CD4-positive, alpha-beta T cell treated with Interleukin-1 beta for 1 hour (primary cell): ENCODE data around the gene TNFRSF1A.

Experiments used
- DNase-seq, 2 donors: peaks; one replicate each; pipeline ENCODE4 v3.0.0-alpha.2; 2020 to 2022

The TNFRSF1A gene

DNA sequence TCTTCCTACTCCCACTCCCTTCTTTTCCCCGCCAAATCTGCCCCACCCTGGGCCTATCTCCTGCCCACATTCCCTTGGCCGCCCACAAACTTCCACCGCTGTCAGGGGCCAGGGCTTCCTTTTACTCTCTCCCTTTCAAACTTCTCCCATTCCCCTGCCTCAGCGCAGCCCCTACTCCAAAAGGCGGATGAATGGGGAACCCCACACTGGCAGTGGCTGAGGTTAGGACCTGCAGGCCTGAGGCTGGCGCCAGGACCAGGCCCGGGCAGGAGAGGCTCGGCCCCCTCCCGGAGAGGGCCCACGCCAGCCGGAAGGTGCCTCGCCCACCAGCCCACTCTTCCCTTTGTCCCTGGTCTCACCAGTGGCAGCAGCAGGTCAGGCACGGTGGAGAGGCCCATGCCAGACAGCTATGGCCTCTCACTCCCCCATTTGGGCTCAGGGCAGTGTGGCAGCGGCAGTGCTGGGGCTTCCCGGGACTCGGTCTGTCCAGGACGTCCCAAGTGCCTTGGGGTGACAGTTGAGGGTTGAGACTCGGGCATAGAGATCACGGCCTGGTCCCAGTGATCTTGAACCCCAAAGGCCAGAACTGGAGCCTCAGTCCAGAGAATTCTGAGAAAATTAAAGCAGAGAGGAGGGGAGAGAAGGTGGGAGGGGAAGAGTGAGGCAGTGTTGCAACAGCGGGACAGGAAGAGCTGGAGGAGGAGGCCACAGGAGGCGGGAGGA, at the start of gene TNFRSF1A:
TSS of gene TNFRSF1A (minus strand) at position 660 of the 723 bp plus-strand sequence. CDS start at position 398, 262 bp downstream.
- peak in 1 of 2 donors; percentile 56 for DNase-seq

DNA sequence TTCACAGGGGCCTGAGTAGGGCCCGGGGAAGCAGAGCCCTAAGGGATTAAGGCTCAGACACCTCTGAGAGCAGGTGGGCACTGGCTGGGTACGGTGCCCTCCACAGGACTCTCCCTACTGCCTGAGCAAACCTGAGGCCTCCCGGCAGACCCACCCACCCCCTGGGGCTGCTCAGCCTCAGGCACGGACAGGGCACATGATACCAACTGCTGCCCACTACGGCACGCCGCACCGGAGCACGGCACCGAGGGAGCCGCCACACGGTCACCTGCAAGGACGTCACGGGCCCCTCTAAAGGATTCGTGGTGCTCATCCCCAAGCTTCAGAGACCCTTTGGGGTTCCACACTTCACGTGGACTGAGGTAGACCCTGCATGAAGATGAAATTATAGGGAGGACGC, 49.1 kb upstream of the TNFRSF1A start:
- no peak for DNase-seq

DNA sequence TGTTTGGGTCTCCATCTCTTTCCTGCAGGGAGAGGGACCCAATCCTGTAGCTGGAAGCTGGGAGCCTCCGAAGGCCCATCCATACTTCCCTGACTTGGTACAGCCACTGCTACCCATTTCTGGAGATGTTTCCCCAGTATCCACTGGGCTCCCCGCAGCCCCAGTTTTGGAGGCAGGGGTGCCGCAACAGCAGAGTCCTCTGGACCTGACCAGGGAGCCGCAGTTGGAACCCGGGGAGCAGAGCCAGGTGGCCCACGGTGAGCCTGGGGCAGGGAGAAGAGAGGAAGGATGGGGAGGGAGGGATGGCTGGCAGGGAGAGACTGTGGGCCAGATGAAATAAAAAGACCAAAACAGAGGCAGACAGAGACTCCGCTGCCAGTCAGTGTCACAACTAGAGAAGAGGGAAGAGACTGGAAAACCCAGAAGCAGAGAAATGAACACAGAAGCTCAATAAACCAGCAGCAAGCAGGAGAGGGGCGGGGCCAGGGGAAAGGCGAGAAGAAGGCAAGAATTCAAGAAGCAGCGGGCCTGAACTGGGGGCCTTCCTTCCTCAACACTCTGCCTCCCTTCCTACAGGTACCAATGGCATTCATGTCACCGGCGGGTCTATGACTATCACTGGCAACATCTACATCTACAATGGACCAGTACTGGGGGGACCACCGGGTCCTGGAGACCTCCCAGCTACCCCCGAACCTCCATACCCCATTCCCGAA, 48.4 kb upstream of the TNFRSF1A start:
- DNase-seq = no peak

DNA sequence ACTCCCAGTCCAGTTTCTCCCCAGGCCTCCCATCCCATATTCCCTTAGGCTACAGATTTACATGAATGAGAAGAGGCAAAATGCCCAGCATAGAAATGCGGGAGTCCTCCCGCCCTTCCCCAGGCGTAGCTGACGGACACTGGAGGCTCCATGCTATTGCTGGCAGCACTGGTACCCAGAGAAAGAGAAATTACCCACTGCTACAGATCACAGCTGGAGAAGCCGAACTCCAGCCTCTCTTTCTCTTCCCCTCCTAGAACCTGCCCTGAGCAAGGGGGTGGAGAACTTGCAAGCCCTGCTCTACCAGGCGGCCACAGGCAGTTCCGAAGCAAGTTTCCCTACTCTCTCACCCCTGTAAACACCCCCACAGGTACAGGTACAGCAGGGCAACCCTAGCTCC, 45.7 kb upstream of the TNFRSF1A start:
- DNase-seq = no peak

DNA sequence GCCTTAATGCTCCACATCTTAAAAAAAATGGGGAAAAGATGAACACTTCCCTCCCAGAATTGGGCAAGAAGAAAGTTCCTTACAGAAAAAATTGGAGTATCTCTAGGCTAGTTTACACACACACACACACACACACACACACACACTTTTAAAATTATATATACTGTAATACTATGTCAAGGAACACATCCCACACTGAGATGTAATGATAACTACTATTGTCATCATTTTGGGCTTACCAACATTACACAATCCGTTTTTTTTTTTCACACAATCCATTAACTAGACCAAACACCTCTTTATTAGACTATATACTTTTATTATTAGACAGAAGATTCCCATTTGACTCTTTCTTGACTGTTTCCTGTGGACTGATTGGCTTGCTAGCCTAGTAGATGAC, 44.6 kb upstream of the TNFRSF1A start:
- DNase-seq = no peak

DNA sequence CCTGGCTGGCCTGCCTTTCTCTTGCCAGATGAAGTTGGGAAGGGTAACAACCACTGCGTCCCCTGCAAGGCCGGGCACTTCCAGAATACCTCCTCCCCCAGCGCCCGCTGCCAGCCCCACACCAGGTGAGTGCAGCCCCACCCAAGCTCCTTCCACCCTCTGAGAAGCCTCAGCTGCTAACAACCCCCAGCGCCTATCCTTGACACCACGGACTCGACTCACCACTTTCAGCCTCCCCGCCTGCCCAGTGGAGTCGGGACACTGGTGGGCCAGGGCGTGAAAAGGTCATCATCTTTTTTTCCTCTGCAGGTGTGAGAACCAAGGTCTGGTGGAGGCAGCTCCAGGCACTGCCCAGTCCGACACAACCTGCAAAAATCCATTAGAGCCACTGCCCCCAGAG, 44.2 kb upstream of the TNFRSF1A start:
- DNase-seq = no peak

DNA sequence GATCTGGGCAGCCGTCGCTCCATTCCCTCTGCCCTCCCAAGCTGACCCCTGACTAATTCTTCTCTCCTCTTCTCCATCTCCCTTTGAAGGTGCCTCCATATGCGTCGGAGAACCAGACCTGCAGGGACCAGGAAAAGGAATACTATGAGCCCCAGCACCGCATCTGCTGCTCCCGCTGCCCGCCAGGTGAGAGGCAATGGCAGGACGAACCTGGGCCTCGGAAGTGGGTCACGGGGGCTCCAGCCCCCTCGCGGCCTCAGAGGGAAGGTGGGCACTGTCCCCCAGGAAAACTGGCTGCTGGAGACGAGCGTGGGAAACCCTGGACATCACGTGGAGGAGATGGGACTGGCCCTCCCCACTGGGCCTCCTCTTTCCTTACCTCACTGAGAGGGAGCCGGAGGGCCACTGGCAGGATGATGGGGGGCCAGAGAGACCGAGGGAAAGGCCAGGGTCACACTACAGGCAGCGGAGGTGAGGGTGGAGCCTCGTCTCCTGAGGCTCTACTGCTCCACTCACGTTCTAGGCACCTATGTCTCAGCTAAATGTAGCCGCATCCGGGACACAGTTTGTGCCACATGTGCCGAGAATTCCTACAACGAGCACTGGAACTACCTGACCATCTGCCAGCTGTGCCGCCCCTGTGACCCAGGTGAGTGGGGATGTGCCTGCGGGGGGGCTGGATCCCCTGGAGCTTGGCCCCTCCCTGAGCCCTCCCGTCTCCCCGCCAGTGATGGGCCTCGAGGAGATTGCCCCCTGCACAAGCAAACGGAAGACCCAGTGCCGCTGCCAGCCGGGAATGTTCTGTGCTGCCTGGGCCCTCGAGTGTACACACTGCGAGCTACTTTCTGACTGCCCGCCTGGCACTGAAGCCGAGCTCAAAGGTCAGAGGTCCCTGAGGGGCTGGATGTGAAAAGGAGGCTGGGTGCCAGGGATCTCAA, 42.9 kb upstream of the TNFRSF1A start:
- no peak for DNase-seq

DNA sequence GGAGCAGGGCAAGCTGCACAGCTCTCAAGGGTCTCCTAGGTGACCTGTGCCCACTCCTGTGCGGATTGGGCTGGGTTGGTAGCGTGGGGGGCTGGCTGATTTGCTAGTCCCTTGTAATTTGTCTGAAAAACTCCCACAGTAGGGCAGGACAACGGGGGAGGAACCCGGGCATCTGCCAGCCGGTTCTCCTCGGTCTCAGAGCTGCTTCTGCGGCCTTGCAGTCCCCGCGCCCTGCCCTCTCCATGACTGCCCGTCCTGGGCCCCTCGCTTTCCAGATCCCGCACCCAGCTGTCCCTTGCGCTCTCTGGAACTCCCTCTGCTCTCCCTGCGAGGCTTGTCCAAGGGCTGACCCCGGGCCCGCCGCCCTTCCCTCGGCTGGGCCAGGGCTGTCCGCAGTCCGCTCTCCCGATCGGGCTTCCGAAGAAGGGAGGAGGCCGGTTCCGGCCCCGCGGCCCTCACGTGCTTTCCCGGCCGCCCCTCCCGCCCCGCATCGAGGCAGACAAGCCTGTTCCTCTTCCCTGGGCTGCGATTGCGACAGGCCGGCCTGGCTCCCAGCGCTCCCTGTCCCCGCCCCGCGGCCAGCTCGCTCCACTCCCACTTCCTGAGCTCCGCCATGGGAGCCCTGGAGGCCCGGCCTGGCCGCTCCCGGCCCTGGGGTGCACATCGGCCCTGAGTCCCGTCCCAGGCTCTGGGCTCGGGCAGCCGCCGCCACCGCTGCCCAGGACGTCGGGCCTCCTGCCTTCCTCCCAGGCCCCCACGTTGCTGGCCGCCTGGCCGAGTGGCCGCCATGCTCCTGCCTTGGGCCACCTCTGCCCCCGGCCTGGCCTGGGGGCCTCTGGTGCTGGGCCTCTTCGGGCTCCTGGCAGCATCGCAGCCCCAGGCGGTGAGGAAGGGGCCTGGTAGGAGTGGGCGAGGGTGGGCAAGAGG, 42.0 kb upstream of the TNFRSF1A start, which contains the start of gene LTBR:
TSS of gene LTBR (plus strand) at position 591 of the 927 bp plus-strand sequence. CDS start at position 788, 197 bp downstream.
- DNase-seq = peak; percentile 9 to 72

DNA sequence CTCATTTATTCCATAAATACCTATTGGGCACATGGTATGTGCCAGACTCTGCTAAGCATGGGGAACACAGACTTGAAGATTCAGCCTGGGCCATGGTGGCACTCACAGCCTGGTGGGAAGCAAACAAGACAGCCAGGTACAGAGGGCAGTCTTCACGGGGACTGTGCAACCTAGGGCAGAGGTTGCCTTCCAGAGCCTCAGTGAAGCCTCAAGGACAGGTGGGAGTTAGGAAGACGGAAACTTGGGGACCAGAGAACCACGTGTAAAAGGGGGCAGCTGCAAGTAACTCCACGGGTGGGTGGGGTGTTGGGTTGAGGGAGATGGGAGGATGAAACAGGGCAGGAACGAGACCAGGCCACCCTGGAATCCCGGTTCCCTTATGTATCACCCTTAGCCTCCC, 41.1 kb upstream of the TNFRSF1A start:
- no peak for DNase-seq

DNA sequence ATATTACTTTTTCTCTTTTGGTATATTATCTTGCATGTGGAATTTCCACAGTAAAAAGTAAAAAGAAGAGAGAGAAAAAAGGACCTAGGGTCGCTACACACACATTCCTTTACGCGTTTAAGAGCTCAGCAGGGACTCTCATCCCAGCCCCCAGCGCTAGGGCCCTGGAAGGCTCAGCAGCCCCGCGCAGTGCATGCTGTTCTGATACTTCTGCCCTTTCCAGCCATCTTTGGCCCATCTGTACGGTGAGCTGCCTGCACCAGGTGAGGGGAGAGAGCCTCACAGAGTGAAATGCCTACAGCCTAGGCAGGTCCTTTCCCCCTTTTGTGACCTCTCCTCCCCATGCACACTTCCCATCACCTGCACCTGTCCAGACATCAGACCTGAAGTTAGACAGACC, 40.5 kb upstream of the TNFRSF1A start:
- DNase-seq = no peak

DNA sequence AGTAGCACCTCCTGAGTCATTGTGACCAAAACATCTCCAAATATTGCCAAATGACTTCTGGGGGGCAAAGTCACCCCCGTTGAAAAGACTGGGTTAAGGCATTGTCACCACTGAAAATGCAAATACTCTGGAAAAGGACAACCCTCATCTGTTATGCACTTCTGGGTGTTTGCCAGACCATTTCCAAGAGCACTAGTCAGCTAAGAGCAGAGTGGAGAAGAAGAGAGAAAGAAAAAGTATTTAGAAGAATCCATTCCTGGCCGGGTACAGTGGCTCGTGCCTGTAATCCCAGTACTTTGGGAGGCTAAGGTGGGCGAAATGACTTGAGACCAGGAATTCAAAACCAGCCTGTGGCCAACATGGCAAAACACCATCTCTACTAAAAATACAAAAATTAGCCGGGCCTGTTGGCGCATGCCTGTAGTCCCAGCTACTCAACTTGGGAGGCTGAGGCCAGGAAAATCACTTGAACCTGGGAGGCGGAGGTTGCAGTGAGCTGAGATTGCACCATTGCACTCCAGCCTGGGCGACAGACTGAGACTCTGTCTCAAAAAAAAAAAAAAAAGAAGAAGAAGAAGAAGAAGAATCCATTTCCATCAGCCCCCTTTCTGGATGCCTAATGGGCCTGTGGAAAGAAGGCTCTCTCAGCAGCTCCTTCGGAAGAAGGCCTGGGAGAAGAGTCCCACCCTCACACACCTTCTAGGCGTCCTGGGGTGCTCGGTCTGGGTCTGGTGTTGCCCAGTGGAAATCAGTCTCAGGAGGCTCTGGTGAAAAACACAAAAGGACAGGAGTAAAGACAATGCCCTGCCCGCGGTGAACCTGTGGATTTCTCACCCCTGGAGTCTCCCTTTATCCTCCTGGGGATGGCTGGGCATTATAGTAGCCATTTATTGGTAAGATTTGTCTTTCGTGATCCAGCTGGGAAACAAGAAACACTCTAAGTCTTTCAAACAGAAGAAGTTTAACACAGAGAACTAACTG, 38.6 kb upstream of the TNFRSF1A start:
- no peak for DNase-seq

DNA sequence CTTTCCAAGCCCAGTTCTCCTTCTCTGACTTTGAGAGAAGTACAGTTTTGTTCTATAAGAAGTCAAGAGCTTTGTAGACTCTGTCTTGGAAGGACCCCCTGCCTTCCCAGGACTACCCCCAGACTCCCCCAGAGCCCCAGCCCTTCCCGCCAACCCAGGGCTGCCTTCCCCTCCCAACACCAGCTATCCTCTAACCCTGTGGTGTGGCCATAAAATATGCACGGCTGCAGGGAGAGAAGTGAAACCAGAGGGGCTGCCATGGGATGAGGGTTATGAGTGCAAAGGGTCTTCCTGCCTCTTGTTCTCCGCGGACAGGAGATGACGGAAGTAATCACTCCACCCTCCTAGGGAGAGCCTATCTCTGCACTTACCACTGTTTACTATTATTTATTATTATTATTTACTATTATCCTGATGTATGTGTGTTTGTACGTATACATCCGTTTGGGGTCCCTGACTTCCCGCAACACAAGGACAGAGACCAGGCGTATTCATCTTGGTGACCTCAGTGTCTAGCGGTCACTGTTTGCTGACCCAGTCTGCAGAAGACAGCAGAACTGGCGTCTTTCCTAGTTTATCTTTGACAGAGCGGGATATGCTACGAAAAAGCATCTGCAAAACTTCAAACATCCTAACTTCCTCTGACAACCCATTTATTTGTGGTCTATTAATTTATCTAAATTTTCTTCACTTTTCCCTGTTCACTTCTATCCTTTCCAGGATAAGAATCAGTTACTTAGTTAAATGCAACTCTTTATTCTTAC, 37.0 kb upstream of the TNFRSF1A start:
- DNase-seq = no peak

DNA sequence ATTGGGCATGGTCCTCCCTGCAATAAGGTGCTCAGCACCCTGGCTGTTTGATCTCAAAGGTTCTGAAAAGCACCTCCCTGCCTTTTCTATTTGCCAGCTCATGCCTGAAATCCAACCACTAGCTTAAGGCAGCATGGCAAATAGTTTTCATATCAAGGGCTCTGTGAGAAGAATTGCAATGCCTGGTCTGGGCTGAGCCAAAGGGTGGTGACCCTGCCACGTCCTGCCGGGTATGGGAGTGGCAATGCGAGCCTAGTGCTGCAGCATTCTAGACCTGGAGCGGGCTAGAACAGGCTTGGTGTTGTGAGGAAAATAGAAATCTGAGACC, 35.8 kb upstream of the TNFRSF1A start:
- no peak for DNase-seq

DNA sequence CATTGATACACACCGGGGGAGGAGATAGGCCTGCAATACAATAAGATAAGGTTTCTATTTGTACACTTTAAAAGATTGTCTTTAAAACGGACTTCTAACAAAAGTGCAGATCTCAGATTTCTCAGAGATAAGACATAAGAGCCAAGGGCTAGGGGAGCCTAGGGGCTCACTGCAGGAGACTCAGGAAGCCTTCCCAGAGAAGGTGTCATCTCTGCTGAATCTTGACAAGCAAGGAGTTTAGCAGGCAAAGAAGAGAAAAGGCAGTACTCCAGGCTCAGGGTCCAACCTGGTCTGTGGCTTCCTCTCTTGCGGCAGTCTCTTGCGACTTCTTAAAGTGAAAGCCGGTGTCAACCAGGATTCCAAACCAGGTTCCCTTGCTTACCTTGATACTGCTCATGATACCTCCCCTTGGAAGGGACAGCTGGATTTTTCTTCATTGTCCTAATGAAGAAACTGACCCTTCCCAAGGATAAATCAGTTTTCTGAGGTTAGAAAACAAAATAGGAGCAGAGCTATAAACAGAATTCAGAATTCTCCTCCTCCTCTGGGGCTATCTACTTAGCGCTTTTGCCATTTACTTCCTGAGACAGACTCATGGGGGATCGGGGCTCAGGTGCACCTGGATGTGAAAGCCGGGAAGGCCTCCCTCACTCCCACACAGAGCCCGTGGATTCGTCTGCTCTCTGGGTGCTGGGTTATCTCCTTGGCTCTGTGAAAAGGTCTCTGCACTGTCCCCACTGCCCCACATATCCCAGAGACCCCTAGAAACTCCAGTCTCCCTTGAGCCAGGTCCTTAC, 35.2 kb upstream of the TNFRSF1A start:
- DNase-seq = no peak

DNA sequence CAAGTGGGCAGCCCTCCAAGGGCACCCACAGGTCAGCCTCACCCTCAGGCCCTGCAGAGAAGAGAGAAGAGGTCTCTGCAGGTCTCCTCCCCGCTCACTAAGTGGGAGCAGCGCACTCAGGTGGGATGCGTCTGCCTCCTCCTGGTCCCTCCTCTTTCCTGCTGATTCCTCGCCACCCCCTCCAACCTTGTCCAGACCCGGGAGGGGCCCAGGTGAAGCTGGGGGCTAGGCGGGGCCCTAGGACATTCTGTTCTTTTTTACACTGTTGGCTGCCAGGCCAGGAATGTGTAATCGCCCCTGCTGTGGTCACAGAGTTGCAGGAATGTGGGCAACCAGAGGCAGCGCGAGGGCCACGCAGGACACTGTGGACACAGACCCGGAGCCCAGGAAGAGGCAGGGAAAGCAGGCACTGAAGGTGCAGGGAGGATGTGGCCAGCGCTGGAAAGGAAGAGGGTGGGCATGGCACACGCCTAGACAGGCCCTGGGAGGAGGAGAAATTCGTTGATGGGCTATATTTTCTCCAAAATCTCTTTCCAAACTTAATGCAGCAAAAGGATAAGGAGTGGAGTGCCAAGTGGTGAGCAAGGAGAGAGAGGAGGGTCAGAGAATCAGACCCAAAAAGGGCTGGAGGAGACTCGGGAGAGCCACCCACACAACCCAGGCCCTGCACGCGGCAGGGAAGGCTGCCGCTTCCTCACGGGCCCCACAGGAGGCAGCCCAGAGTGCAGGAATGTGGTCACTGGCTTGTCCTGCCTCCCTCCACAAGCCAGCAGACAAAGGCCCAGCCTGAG, 34.4 kb upstream of the TNFRSF1A start:
- no peak for DNase-seq

DNA sequence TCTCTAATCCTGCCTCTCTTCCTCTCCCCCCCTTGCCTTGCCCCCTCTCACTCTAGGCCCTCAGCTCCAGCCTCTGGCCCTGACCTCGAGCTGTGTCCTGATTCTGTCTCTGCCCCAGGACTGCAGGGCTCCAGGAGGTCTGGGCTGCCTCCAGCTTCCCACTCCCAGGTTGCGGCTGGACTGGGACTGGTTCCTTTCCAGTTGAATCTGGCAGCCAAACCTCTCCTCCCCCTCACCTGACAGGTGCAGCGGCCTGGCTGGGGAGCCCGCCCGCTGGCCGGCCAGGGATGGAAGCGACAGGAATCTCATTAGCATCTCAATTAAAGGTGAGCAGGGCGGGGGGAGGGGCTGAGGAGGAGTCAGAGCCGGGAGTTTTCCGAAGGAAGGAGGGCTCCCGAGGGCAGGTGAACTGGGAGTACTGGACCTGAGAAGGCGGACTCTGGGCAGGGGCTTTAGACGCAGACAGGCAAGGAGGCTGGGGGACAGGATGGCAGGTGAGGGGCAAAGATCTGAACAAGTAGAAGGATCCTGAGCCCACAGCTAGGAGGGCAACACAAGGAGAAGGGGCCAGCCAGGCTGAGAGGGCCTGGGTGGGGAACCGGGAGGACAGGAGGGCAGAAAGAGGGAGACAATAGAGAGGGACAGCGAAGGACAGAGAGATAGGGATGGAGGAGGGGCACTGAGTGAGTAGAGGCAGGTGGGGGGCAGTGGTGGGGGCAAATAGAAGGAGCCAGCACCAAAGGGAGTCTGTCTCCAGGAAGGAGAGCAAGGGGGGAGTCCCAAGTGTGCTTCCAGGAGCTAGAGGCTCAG, 33.6 kb upstream of the TNFRSF1A start, which contains the start of gene SCNN1A:
TSS of gene SCNN1A (minus strand) at position 295 of the 810 bp plus-strand sequence. CDS start 780 bp downstream, outside the sequence.
- DNase-seq = no peak

DNA sequence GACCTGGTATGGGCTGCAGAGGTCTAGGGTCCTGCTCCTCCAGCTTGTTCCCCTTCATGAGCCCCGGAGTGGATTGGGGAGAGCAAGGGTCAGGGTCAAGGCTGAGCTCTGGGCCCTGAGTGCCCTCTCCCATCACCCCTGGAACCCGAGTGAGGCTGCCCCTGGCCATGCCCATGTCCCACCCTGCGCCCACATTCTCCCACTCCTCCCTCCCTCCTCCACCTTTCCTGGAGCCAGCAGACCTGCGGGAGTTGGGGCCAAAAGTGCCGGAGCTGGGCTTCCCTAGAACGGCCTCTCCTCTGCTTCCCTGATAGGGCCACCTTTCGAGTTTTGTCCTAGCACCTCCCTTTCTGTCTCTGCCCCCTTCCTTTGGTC, 32.9 kb upstream of the TNFRSF1A start:
- DNase-seq = no peak
